ENCODE measurements around the gene POLD1.

GRCh38 chr19:50412419-50412818 is 28.3 kb downstream of the POLD1 start:
- TF ChIP-seq CTCF (IDR thresholded peaks at IDR 0.05; ENCODE audit: insufficient read depth, low read depth, low read length) (no peak), EZH2 (IDR thresholded peaks at IDR 0.05; ENCODE audit: insufficient read depth, low read length) (no peak)

Measured in astrocyte (in vitro differentiated cells and primary cell).